Measurements from ENCODE around the gene OLFM1. TPM values are rescaled to one million over a fixed set of nuclear protein-coding genes. Genes with fewer than 3 reads are reported as not detected.
A peak's percentile ranks its signal among the peaks of the same experiment; 100 is the strongest.

Gene OLFM1
- total RNA-seq, 1 donor from 2014 or later: 8.0 TPM

DNA sequence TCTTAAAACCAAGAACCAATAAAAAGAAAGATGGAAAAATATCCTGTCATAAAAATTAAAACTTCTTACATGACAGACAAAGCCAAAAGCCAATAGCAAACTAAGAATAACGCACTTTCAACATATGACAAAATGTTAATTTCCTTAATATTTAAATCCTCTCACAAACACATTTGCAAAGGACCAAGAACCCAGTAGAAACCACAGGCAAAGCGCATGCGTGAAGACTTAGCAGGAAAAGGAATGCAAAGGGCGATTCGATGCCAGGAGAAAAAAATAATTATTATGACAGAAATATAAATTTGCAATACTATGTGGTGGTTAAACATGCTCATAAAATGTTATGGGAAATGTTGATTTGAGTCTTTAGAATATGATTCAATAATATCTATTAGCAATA, 39.9 kb upstream of the OLFM1 start:
- no peak overlapping the region for H3K4me3 Mint-ChIP-seq
- no peak for DNase-seq (ENCODE audit: extremely low spot score, unreplicated experiment)
- no peaks in the 10 kb centered on the region for H3K36me3 Mint-ChIP-seq
- TF ChIP-seq, protein P1, sequence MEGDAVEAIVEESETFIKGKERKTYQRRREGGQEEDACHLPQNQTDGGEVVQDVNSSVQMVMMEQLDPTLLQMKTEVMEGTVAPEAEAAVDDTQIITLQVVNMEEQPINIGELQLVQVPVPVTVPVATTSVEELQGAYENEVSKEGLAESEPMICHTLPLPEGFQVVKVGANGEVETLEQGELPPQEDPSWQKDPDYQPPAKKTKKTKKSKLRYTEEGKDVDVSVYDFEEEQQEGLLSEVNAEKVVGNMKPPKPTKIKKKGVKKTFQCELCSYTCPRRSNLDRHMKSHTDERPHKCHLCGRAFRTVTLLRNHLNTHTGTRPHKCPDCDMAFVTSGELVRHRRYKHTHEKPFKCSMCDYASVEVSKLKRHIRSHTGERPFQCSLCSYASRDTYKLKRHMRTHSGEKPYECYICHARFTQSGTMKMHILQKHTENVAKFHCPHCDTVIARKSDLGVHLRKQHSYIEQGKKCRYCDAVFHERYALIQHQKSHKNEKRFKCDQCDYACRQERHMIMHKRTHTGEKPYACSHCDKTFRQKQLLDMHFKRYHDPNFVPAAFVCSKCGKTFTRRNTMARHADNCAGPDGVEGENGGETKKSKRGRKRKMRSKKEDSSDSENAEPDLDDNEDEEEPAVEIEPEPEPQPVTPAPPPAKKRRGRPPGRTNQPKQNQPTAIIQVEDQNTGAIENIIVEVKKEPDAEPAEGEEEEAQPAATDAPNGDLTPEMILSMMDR (conservative IDR thresholded peaks at IDR 0.05): no peak
- no peak overlapping the region for H3K27ac Mint-ChIP-seq
- H3K27me3 Mint-ChIP-seq: peaks cover 29% of the 10 kb centered on the region
- H3K4me1 Mint-ChIP-seq (ENCODE audit: unreplicated experiment): no peaks in the 10 kb centered on the region
- no peaks in the 10 kb centered on the region for H3K9me3 Mint-ChIP-seq

DNA sequence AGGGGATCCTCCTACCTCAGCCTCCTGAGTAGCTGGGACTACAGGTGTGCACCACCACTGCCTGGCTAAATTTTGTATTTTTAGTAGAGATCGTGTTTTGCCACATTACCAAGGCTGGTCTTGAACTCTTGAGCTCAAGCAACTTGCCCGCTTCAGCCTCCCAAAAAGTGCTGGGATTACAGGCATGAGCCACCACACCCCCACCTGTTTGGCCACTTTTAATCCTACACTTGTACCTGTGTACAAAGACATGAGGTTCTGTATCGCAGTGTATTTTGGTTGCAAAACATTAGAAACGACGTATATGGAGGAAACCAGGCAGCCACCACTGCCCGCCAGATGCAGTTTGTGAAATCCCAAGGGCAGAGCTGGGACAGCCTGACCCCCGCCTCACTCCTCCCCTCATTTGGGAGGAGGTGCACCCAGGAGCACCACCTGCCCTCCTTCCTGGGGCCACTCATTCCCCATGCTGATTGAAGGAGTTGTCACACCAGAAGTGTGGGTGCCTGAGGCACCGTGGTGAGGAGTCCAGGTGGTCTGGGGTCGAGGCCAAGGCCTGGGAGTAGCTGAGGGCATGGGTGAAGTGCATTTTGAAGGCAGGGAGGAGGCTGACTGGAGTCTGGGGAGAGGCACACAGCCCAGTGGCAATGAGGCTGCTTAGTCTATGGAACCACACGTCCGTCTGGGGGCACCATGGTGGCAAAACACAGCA, 39.3 kb upstream of the OLFM1 start:
- Mint-ChIP-seq H3K36me3 (no peaks in the 10 kb centered on the region), H3K4me3 (no peak overlapping the region), H3K4me1 (ENCODE audit: unreplicated experiment) (no peaks in the 10 kb centered on the region), H3K27ac (no peak overlapping the region), H3K9me3 (no peaks in the 10 kb centered on the region), H3K27me3 (peaks cover 27% of the 10 kb centered on the region)
- TF ChIP-seq, protein P1 (conservative IDR thresholded peaks at IDR 0.05): no peak
- peak; percentile 58 for DNase-seq (ENCODE audit: extremely low spot score, unreplicated experiment)

DNA sequence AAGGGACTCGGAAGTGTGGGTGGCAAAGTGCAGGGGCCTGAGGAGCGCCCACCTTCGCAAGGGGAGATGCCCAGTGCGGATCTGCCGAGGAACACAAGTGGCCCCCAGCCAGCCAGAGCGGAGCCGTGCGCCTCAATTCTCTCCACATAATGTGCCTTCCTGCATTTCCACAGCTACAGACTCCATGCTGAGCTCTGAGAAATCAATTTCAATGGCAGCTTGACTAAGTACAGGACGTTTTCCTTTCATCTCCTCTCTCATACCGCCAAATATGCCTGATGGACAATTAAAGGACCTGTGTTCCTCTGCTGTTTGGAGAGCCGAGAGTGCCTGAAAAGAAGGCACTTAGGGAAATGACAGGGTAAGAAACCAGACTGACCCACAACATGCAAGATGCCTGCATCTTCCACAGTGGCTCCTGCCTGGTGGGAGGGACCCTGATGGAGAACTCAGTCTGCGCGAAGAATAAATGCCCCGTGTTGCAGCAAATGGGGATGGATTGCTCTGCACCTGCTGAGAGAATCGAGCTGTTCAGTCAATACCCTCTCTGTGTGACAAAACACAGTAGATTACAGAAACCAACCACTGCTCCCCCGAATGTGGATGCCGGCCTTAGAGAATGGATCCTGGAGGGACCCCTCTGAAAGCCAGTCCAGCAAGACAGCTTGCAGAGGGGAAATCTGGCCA, 38.6 kb upstream of the OLFM1 start:
- H3K9me3 Mint-ChIP-seq: no peaks in the 10 kb centered on the region
- peak; percentile 13 for DNase-seq (ENCODE audit: extremely low spot score, unreplicated experiment)
- H3K36me3 Mint-ChIP-seq: no peaks in the 10 kb centered on the region
- no peaks in the 10 kb centered on the region for H3K4me1 Mint-ChIP-seq (ENCODE audit: unreplicated experiment)
- H3K27ac Mint-ChIP-seq: no peak overlapping the region
- no peak overlapping the region for H3K4me3 Mint-ChIP-seq
- H3K27me3 Mint-ChIP-seq: peaks cover 27% of the 10 kb centered on the region
- TF ChIP-seq, protein P1 (conservative IDR thresholded peaks at IDR 0.05): no peak

DNA sequence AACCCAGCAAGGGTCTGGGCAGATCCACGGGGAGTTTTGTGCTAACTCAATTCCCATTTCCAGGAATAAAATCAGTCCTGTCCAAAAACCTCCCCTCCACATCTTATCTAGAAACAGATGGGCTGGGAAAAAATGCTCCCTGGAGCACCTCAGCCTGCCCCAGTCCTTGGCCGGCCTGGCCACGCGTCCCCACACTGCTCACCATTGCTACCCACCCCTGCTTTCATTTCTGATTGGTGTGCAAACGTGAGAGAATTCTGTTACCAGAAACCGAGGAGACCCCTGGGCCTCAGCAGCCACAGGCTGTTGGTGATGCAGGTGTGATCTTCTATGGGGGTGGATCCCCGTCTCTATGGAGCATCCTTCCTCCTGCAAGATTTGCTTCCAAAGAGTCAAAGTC, 38.0 kb upstream of the OLFM1 start:
- no peak overlapping the region for H3K27ac Mint-ChIP-seq
- no peaks in the 10 kb centered on the region for H3K9me3 Mint-ChIP-seq
- TF ChIP-seq, protein P1 (conservative IDR thresholded peaks at IDR 0.05): no peak

DNA sequence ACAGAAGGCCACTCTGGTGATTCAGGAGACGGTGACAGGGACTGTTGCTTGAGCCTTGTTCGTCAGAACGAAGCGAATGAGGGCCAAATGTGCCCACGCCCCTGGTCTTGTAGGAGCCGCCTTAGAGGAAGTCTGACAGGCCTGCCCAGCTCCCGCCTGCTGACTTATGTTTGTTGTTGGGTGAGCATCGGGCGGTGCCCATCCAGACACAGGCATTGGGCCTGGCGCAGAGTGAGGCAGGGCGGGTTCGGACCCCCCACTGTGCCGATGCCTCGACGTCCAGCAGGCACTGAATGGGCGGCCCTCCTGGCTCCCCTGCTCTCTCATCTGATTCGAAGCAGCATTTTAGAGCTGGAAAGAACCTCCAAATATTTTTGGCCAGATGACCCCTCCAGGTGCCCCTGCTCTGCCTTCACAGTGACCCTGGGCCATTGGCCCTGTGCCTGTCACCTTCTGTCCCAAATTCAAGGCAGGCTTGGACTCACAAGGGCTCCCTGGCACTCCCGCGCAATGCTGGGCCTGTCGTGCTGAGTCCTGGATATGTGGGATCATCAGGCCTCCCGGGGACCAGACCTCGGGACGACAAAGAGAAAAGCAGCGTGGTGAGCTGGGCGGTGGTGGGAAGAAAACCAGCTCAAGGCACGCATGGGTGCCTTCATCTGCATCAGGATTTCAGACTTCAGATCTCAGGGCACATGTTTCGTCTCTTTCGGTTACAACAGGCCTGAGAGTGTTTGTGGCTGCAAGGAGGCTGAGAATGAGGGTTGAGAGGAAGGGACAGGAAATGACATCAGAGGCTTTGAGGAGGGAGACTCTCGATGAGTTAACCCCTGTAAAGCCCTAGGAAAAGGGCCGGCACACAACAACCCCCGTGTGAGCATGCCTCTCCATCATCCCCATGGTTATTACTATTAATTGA, 37.1 kb upstream of the OLFM1 start:
- no peaks in the 10 kb centered on the region for H3K36me3 Mint-ChIP-seq
- TF ChIP-seq, protein P1 (conservative IDR thresholded peaks at IDR 0.05): no peak
- H3K4me1 Mint-ChIP-seq (ENCODE audit: unreplicated experiment): no peaks in the 10 kb centered on the region
- H3K9me3 Mint-ChIP-seq: no peaks in the 10 kb centered on the region
- H3K4me3 Mint-ChIP-seq: no peak overlapping the region
- peak; percentile 66 for DNase-seq (ENCODE audit: extremely low spot score, unreplicated experiment)
- H3K27me3 Mint-ChIP-seq: peaks cover 31% of the 10 kb centered on the region
- H3K27ac Mint-ChIP-seq: no peak overlapping the region

More for the DNA sequence above, 38.0 kb upstream of the OLFM1 start:
- no peak overlapping the region for H3K4me3 Mint-ChIP-seq
- H3K36me3 Mint-ChIP-seq: no peaks in the 10 kb centered on the region
- DNase-seq (ENCODE audit: extremely low spot score, unreplicated experiment): peak; percentile 47
- no peaks in the 10 kb centered on the region for H3K4me1 Mint-ChIP-seq (ENCODE audit: unreplicated experiment)
- H3K27me3 Mint-ChIP-seq: peaks cover 29% of the 10 kb centered on the region

Data from type B pancreatic cell (in vitro differentiated cells).